ENCODE measurements around the gene IQCK.

Gene IQCK

DNA sequence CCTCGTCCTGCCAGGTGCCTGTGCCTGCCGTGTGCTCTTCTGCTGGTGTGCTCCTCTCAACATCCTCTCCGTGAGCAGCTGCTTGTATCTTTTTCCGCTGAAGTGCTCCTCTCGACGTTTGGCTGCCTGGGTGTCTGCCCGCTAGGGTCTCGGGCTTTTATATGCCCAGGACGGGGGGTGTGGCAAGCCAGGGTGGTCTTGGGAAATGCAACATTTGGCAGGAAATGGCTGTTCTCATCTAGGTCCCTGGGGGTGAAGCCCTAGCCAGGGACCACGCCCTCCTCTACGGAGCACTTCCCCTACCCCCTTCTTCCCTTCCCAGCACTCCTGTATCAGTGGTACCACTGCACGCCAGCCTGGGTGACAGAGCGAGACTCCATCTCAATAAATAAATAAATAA is 49.4 kb downstream of the IQCK start:
- TF ChIP-seq CEBPB (IDR thresholded peaks at IDR 0.05) (no peak), TEAD4 (IDR thresholded peaks at IDR 0.05) (no peak), TAF1 (IDR thresholded peaks at IDR 0.05; ENCODE audit: low read depth) (no peak), FOXM1 (IDR thresholded peaks at IDR 0.05; ENCODE audit: borderline replicate concordance, low read depth) (no peak)

- TF ChIP-seq, protein P1, sequence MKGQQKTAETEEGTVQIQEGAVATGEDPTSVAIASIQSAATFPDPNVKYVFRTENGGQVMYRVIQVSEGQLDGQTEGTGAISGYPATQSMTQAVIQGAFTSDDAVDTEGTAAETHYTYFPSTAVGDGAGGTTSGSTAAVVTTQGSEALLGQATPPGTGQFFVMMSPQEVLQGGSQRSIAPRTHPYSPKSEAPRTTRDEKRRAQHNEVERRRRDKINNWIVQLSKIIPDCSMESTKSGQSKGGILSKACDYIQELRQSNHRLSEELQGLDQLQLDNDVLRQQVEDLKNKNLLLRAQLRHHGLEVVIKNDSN (IDR thresholded peaks at IDR 0.05), result no peak
- no peak for TF ChIP-seq TAF1 (IDR thresholded peaks at IDR 0.05; ENCODE audit: low read depth)
- no peak for TF ChIP-seq MAX (IDR thresholded peaks at IDR 0.05)
- TF ChIP-seq EP300 (IDR thresholded peaks at IDR 0.05; ENCODE audit: borderline replicate concordance), result no peak
- TF ChIP-seq EGR1 (IDR thresholded peaks at IDR 0.05), result no peak
- TF ChIP-seq RAD21 (IDR thresholded peaks at IDR 0.05; ENCODE audit: low read depth), result no peak
- TF ChIP-seq CREB1 (IDR thresholded peaks at IDR 0.05; ENCODE audit: low read depth), result no peak
- TF ChIP-seq, protein P2, sequence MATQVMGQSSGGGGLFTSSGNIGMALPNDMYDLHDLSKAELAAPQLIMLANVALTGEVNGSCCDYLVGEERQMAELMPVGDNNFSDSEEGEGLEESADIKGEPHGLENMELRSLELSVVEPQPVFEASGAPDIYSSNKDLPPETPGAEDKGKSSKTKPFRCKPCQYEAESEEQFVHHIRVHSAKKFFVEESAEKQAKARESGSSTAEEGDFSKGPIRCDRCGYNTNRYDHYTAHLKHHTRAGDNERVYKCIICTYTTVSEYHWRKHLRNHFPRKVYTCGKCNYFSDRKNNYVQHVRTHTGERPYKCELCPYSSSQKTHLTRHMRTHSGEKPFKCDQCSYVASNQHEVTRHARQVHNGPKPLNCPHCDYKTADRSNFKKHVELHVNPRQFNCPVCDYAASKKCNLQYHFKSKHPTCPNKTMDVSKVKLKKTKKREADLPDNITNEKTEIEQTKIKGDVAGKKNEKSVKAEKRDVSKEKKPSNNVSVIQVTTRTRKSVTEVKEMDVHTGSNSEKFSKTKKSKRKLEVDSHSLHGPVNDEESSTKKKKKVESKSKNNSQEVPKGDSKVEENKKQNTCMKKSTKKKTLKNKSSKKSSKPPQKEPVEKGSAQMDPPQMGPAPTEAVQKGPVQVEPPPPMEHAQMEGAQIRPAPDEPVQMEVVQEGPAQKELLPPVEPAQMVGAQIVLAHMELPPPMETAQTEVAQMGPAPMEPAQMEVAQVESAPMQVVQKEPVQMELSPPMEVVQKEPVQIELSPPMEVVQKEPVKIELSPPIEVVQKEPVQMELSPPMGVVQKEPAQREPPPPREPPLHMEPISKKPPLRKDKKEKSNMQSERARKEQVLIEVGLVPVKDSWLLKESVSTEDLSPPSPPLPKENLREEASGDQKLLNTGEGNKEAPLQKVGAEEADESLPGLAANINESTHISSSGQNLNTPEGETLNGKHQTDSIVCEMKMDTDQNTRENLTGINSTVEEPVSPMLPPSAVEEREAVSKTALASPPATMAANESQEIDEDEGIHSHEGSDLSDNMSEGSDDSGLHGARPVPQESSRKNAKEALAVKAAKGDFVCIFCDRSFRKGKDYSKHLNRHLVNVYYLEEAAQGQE (IDR thresholded peaks at IDR 0.05; ENCODE audit: low read depth), result no peak
- no peak for TF ChIP-seq TEAD4 (IDR thresholded peaks at IDR 0.05)
- TF ChIP-seq ZBTB7A (IDR thresholded peaks at IDR 0.05; ENCODE audit: low read depth), result no peak
- no peak for TF ChIP-seq YY1 (IDR thresholded peaks at IDR 0.05; ENCODE audit: low read depth)
- no peak for TF ChIP-seq NFIC (IDR thresholded peaks at IDR 0.05)
- no peak for TF ChIP-seq CEBPB (IDR thresholded peaks at IDR 0.05)
- TF ChIP-seq TCF12 (IDR thresholded peaks at IDR 0.05; ENCODE audit: low read depth), result no peak
Observed at GRCh38 chr16:19769239-19769638, 51.2 kb downstream of the IQCK start.

- no peak for TF ChIP-seq TEAD4 (IDR thresholded peaks at IDR 0.05)
- TF ChIP-seq FOXM1 (IDR thresholded peaks at IDR 0.05; ENCODE audit: borderline replicate concordance, low read depth), result no peak
- no peak for TF ChIP-seq MAX (IDR thresholded peaks at IDR 0.05)
- no peak for TF ChIP-seq EGR1 (IDR thresholded peaks at IDR 0.05)
- no peak for TF ChIP-seq YY1 (IDR thresholded peaks at IDR 0.05; ENCODE audit: low read depth)
- no peak for TF ChIP-seq ZBTB7A (IDR thresholded peaks at IDR 0.05; ENCODE audit: low read depth)
- no peak for TF ChIP-seq EP300 (IDR thresholded peaks at IDR 0.05; ENCODE audit: borderline replicate concordance)
- no peak for TF ChIP-seq NFIC (IDR thresholded peaks at IDR 0.05)
- TF ChIP-seq TCF12 (IDR thresholded peaks at IDR 0.05; ENCODE audit: low read depth), result no peak
- no peak for TF ChIP-seq RAD21 (IDR thresholded peaks at IDR 0.05; ENCODE audit: low read depth)
Observed at GRCh38 chr16:19771040-19771439, 53.0 kb downstream of the IQCK start.

DNA sequence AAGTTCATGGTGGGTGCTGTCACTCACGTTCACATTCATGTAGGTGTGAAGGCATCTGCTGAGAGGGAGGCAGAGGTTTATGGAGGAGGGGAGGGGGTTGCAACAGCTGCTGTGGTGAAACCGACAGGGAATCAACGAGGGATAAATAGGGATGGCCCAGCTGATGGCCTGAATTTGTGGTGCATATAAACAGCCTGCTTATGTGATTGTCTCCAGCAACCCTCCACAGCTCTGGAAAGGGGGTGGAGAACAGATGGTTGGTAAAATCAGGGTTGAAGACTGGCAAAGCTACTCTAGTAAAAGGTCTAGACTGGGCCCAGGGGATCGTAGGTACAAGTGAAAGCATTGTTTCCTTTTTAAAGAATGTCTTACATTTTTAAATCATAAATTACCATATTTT is 53.7 kb downstream of the IQCK start:
- no peak for TF ChIP-seq ZBTB7A (IDR thresholded peaks at IDR 0.05; ENCODE audit: low read depth)
- TF ChIP-seq FOXM1 (IDR thresholded peaks at IDR 0.05; ENCODE audit: borderline replicate concordance, low read depth), result no peak
- no peak for TF ChIP-seq CEBPB (IDR thresholded peaks at IDR 0.05)
- TF ChIP-seq NFIC (IDR thresholded peaks at IDR 0.05), result no peak
- no peak for TF ChIP-seq TCF12 (IDR thresholded peaks at IDR 0.05; ENCODE audit: low read depth)
- TF ChIP-seq, protein P2 (IDR thresholded peaks at IDR 0.05; ENCODE audit: low read depth), result no peak
- TF ChIP-seq, protein P1 (IDR thresholded peaks at IDR 0.05), result no peak
- no peak for TF ChIP-seq EGR1 (IDR thresholded peaks at IDR 0.05)
- no peak for TF ChIP-seq CREB1 (IDR thresholded peaks at IDR 0.05; ENCODE audit: low read depth)

DNA sequence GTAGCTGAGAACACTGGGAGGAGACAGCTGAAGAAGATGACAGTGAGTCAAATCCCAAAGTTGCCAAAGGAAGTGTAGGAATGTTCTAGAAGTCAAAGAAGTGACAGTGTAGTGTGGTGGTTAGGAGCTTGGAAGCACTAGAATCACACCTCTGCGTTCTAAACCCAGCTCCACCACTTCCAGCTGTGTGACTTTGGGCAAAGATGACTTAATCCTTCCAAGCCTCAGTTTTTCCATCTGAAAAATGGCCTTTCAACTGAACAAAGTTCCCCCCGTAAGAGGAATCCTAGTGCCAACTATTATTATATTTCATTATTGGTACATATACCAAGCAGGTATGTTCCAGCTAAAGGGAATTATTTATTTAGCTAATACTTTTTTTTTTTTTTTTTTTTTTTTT is 56.0 kb downstream of the IQCK start:
- TF ChIP-seq, protein P1 (IDR thresholded peaks at IDR 0.05), result no peak
- TF ChIP-seq TEAD4 (IDR thresholded peaks at IDR 0.05) (no peak), TAF1 (IDR thresholded peaks at IDR 0.05; ENCODE audit: low read depth) (no peak), NFIC (IDR thresholded peaks at IDR 0.05) (no peak), YY1 (IDR thresholded peaks at IDR 0.05; ENCODE audit: low read depth) (no peak), RAD21 (IDR thresholded peaks at IDR 0.05; ENCODE audit: low read depth) (no peak), EGR1 (IDR thresholded peaks at IDR 0.05) (no peak), FOXM1 (IDR thresholded peaks at IDR 0.05; ENCODE audit: borderline replicate concordance, low read depth) (no peak), CREB1 (IDR thresholded peaks at IDR 0.05; ENCODE audit: low read depth) (no peak)
- TF ChIP-seq, protein P2 (IDR thresholded peaks at IDR 0.05; ENCODE audit: low read depth), result no peak

Data from Ishikawa (cell line).